ENCODE results near the gene CHI3L1.

DNA sequence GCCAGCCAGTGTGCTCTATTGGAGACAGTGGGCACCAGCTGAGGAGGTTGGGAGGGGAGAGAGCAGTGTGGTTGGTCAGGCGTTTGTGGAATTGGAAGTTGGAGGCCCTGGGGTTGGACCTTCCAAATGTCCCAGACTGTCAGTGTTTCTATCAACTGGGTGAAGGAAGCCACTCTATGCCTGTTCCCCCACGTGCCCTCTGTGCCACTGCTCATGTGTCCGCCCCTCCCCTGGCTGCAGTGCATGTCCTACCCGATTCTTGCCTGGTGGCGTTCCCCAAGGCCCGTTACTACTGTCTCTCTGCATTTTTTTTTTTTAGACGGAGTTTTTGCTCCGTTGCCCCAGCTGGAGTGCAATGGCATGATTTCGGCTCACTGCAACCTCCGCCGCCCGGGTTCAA is 37.9 kb downstream of the CHI3L1 start:
- TF ChIP-seq, protein P1, sequence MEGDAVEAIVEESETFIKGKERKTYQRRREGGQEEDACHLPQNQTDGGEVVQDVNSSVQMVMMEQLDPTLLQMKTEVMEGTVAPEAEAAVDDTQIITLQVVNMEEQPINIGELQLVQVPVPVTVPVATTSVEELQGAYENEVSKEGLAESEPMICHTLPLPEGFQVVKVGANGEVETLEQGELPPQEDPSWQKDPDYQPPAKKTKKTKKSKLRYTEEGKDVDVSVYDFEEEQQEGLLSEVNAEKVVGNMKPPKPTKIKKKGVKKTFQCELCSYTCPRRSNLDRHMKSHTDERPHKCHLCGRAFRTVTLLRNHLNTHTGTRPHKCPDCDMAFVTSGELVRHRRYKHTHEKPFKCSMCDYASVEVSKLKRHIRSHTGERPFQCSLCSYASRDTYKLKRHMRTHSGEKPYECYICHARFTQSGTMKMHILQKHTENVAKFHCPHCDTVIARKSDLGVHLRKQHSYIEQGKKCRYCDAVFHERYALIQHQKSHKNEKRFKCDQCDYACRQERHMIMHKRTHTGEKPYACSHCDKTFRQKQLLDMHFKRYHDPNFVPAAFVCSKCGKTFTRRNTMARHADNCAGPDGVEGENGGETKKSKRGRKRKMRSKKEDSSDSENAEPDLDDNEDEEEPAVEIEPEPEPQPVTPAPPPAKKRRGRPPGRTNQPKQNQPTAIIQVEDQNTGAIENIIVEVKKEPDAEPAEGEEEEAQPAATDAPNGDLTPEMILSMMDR (IDR thresholded peaks at IDR 0.05), result no peak
- no peak for TF ChIP-seq POLR2A (IDR thresholded peaks at IDR 0.05)
